GM18907 (cell line): ENCODE data around the gene MOGAT3.

Experiments
- ATAC-seq: cut with Tn5 transposase; IDR thresholded peaks from one replicate; pipeline ENCODE4 v1.9.1; 2021; ENCODE audit warnings: mild to moderate bottlenecking, moderate library complexity; ENCODE audit not compliant: unreplicated experiment

Gene MOGAT3, protein sequence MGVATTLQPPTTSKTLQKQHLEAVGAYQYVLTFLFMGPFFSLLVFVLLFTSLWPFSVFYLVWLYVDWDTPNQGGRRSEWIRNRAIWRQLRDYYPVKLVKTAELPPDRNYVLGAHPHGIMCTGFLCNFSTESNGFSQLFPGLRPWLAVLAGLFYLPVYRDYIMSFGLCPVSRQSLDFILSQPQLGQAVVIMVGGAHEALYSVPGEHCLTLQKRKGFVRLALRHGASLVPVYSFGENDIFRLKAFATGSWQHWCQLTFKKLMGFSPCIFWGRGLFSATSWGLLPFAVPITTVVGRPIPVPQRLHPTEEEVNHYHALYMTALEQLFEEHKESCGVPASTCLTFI

GRCh38 chr7:101200862-101201599 is at the start of gene MOGAT3:
TSS of gene MOGAT3 (minus strand) at chr7:101201036. CDS start at chr7:101200854, 182 bp downstream.
- ATAC-seq: no peak

- ATAC-seq: no peak
Measured at GRCh38 chr7:101250324-101250723, 49.5 kb upstream of the MOGAT3 start.

- ATAC-seq: no peak
Measured at GRCh38 chr7:101248276-101248675, 47.4 kb upstream of the MOGAT3 start.

DNA sequence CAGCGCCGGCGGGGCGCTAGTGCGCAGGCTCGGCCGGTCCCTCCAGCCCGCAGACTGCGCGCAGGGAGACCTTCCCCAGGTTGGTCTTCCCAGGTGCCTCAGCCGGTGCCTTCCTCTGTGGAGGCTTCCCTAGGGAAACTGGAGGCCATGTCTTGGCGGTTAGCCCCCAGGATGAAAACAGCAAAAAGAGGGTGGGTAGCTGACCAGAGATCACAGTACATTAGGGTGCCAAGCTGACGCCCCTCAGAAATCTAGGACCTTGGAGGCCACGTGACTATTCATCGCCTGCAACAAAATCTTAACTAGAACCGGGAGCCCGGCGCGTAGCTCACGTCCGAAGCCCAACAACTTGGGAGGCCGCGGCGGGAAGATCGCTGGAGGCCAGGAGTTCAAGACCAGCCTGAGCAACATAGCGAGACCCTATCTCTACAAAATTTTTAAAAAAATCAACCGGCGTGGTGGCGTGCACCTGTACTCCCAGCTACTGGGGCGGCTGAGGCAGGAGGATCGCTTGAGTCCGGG is 44.4 kb upstream of the MOGAT3 start:
- no peak for ATAC-seq

- ATAC-seq: peak; percentile 92
Measured at GRCh38 chr7:101244375-101245146, 43.7 kb upstream of the MOGAT3 start, which contains the start of gene FIS1. TSS of gene FIS1 (minus strand) at chr7:101245081. CDS start at chr7:101245004, 77 bp downstream.

- no peak for ATAC-seq
Measured at GRCh38 chr7:101243646-101244374, 43.0 kb upstream of the MOGAT3 start.

DNA sequence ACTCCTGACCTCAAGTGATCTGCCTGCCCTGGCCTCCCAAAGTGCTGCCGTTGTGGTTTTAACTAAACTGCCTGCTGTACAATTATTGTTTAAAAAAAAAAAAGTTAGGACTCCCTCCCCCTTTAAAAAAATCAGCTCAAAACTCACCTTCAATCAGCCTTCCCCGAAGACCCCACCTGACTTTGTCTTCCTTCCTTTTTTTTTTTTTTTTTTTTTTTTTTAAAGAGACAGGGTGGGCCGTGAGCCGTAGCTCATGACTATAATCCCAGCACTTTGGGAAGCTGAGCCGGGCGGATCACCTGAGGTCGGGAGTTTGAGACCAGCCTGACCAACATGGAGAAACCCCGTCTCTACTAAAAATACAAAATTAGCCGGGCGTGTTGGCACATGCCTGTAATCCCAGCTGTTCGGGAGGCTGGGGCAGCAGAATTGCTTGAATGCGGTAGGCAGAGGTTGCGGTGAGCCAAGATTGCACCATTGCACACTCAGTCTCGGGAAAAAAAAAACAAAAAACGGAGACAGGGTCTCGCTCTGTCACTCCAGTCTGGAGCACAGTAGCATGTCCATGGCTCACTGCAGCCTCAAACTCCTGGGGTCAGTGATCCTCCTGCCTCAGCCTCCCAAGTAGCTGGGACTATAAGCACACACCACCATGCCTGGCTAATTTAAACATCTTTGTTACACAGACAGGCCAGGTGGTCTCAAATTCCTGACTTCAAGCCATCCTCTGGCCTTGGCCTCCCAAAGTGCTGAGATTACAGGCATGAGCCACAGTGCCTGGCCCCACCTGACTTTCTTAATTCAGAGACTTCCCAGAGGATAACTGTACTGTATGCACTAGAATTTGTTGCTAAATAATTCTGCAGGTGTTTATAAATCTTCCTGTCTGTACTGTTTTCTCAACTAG is 40.9 kb upstream of the MOGAT3 start:
- no peak for ATAC-seq

DNA sequence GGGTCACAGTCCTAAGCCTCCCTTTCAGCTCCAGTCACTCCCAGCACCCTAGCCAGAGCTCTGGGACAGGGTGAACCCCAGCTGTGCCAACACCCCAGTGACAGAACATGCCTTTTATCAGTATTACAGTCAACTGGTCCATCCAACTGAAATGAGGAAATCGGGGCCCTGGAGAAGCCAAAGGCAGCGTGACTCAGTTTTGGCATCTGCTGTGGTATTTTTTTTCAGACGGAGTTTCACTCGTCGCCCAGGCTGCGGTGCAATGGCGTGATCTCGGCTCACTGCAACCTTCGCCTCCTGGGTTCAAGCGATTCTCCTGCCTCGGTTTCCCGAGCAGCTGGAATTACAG is 40.2 kb upstream of the MOGAT3 start:
- ATAC-seq: no peak

DNA sequence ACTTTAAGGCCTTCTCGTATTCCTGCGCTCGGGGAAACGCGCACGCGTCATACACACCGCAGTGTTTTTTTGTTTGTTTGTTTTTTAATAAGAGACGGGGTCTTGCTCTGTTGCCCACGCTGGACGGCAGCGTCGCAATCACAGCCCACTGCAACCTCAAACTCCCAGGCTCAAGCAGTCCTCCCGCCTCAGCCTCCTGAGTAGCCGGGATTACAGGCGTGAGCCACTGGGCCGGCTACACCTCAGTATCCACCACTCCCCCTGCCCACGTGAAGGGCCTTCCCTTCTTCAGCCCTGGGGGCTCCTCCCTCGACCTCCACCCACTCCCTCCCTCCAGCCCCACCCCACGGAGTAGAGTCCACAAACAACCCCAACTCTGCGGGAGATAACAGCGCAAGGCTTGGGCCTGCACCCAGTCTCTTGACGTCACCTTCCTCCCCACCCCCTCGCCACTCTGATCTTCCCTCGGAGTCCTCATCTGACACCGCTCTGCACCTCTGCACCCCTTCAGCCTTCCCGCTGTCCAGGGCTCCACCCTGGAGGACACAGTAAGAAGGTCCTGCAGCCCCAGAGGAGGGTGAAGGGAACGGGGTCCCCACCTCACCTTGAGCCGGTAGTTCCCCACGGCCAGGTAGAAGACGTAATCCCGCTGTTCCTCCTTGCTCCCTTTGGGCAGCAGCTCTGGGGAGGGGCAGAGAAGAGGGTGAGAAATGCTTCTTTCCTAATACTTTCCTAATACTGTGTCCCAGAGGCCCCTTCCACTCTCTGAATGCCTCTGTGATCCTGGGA is 39.6 kb upstream of the MOGAT3 start:
- ATAC-seq: no peak

DNA sequence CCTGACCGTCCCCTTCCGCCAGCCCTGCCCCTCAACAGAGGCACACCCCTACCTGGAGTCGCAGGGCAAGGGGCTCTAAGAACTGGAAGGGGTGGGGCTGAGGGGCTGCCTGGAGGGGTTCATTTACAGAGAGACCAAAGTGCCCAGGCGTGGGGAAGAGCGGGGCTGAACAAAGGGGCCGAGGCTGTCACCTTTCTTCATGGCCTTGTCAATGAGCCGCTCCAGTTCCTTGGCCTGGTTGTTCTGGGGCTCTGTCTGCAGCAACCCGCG is 39.0 kb upstream of the MOGAT3 start:
- no peak for ATAC-seq

- ATAC-seq: no peak
Measured at GRCh38 chr7:101239191-101239950, 38.5 kb upstream of the MOGAT3 start.

GRCh38 chr7:101238226-101239182 is 37.7 kb upstream of the MOGAT3 start:
- ATAC-seq: no peak

GRCh38 chr7:101237206-101238067 is 36.6 kb upstream of the MOGAT3 start, which contains the start of gene CLDN15:
TSS of gene CLDN15 (minus strand) at chr7:101237802. CDS start at chr7:101237581, 221 bp downstream.
- ATAC-seq: no peak

DNA sequence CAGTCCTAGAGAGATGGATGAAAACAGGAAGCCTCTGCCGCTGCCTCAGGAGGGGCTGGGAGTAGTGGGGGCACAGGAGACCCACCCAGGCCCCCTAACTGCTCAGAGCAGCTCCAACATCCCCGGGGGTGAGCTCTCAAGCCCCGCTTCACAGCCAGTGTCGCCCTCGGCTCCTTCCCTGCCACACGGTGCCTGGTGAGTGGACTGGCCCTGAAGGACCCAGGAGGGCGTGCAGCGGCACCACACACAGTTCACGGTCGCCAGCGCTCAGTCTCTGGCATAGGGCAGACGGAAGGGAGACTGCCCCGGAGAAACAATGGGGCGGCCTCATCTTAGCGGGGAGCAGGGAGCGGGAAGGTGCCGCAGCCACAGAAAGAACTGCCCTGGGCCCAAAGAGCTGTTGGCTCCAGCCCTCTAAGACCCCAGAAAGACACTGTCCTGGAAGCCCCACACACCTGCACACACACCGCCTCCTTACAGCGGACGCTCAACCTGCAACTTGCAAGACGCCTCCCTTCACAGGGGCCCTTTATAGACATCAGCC is 35.5 kb upstream of the MOGAT3 start:
- ATAC-seq: no peak

DNA sequence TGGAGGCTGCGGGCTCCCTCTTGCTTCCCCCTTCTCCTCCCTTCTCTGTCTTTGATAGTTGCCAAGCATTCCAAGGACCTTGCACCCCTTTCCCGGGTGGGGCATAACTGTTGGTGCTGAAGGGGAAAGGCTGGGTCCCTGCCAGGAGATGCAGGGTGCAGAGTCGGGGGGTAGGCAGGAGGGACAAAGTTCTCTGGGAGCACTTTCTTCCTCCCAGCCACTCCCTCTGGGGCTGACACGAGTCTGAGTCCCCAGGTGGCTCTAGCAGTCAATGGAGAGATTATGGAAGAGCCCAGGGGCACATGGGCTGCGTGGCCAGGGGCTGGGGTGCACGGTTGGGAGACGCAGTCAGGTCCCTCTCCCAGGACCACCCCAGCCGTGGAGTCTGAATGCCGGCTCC is 34.7 kb upstream of the MOGAT3 start:
- no peak for ATAC-seq

DNA sequence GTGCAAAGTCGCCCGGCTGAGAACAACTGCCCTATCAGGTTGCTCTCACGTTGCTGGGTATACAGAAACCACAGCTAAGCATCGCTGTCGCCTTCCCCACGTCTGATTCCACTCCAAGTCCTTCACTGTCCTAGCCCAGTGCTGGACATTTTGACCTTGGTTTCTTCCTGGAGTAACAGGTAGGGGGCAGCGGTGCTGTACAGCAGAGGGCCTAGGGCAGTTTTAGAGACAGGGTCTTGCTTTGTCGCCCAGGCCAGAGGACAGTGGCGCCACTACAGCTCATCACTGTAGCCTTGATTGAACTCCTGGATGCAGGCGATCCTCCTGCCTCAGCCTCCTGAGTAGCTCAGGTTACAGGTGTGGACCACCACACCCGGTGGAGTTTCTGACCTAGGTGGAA is 34.2 kb upstream of the MOGAT3 start:
- no peak for ATAC-seq
